T follicular helper cell (primary cell): ENCODE results near the gene IPO9.
"Not testable (repeated sequence)": the region's sequence is repeated elsewhere in the genome, so short reads cannot be mapped to it uniquely, and the experiment has no call there.

Source experiments
- DNase-seq: peaks from one replicate; pipeline ENCODE4 v3.0.0-alpha.2; 2020; ENCODE audit warnings: low read depth

IPO9 gene

DNA sequence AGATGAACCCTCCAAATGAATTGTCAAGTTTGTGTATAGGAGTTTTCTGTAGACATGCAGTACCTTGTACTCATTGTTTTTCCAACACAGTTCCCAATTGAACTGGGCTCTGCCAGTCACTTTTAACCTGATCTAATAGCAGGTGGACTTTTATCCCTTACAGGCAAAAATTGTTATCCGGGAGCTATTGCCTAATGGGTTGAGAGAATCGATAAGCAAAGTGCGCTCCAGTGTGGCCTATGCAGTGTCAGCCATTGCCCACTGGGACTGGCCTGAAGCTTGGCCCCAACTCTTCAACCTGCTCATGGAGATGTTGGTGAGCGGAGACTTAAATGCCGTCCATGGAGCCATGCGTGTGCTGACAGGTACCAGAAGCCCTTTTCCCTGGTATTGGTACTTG is 19.3 kb downstream of the IPO9 start:
- DNase-seq, result no peak

DNA sequence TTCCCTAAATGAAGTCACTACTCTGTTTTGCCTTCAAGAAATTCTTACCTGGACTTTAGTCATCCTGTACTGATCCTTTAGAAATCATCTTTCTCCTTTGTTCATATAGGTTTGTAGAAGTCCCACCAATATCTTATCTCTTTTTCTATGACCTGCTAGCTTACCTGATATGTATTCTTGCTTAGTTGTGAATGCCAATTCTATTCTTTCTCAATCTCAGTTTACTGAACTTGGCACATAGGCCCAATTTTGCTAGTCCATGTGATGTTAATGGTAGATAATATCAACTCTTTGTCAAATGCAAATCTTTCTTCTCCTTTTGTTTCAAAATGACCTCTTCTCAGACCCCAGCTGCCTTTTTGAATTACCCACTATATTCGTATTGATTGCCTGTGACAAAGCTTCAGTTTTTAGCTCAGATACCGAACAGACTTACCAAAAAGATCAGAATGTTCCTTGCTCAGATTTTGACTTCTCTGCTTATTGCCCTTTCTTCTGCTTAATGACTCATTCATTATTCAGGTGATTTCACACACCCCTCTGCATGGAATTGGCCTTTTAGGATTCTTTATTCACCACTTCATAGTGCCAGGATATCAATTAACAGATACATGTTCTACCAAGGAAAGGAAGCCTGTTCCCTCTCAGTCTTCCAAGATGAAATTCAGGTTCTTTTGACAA is 20.6 kb downstream of the IPO9 start:
- DNase-seq, result no peak

DNA sequence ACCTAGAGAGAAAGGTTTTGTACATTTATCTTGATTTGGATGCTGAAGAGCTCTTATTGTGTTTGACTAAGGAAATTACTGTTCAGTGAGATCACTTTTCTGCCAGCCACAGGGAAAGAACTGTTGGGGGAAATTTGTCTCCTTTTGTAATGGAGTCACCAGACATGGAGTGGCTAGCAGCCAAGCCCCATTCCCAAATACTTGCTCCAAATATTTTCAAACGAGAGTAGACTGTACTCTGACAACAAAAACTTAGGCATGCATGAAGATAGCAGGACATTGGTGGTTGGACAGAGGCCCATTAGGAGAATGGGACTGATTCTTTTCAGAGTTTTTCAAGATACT is 21.1 kb downstream of the IPO9 start:
- no peak for DNase-seq

DNA sequence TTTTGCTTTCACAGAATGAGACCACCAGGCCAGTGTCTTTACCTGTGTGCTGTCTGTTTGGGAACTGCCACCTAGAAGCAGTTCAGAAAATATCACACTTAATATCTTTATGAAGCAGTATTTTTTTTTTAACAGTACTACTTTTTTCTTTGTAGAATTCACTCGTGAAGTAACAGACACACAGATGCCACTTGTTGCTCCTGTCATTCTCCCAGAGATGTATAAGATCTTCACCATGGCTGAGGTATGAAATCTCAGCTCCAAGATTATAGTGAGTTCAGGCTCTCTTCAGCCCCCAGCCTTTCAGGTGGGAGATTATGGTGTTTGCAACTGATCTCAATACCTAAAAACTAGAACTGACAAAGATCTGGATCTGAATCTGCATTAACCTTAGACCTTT is 23.0 kb downstream of the IPO9 start:
- no peak for DNase-seq

DNA sequence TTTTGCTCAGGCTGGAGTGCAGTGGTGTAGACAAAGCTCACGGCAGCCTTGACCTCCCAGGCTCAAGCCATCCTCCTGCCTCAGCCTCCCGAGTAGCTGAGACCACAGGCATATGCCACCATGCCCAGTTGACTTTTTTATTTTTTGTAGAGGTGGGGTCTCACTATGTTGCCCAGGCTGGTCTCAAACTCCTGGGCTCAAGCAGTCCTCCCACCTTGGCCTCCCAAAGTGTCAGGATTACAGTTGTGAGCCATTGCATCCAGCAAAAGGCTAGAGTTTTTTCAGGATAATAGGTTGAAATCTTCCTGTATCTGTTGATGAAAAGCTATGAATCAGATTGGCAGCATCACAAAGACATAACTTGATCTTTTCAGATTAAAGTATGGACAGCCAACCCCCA is 27.8 kb downstream of the IPO9 start:
- DNase-seq, result not testable (repeated sequence)

DNA sequence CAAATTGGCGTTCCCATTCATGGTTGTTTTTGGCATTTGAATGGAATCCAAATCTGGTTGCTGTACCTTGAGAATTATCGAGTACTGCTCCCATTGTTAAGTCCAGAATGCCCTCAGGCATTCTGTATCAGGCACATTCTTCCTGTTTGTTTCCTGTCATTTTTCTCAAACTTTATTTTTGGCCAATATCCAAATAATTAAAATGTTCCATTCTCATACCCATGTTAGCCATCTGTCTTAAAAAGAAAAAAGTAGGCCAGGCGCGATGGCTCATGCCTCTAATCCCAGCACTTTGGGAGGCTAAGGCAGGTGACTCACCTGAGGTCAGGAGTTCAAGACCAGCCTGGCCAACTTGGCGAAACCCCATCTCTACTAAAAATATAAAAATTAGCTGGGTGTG is 30.5 kb downstream of the IPO9 start:
- no peak for DNase-seq

DNA sequence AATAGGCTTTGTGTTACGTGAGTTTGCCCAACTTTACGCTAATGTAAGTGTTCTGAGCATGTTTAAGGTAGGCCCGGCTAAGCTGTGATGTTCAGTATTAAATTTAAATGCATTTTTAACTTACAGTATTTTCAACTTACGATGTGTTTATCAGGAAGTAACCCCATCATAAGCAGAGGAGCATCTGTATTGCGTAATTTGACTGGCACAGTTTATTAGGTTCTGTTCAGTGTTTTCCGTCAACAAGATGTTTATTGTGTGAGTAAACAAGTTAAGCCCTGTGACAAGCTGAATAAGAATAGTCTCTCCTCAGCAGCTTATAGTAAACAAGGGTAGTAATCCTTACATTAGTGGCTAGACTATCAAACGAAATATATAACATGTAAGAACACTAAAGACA is 32.5 kb downstream of the IPO9 start:
- DNase-seq, result no peak

DNA sequence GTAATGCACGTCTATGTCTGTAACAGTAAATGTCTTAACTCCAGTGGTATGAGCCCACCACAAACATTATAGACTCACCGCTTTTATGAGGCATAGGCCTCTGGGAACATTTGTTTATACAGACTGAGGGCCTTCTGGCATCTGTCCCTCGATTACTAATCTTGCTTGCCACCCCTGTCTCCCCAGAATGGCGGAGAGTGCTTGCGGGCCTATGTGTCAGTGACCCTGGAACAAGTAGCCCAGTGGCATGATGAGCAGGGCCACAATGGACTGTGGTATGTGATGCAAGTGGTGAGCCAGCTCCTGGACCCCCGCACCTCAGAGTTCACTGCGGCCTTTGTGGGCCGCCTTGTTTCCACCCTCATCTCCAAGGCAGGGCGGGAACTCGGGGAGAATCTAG is 41.4 kb downstream of the IPO9 start:
- no peak for DNase-seq

DNA sequence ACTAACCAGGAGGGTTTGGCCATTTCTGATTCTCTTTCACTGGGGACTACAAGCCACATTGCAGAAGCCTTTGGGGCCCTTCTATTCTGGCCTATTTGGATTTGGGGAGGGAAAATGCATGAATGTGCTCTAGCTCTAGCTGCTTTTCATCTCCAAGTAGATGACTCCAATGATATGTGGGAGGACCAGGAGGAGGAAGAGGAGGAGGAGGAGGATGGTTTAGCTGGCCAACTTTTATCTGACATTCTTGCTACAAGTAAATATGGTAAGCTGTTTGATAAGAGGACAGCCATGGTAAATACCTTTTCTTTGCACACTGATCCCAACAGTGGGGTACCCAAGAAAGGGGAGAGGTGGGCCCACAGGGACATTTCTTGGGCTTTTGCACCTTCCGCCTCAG is 45.7 kb downstream of the IPO9 start:
- DNase-seq, result no peak

DNA sequence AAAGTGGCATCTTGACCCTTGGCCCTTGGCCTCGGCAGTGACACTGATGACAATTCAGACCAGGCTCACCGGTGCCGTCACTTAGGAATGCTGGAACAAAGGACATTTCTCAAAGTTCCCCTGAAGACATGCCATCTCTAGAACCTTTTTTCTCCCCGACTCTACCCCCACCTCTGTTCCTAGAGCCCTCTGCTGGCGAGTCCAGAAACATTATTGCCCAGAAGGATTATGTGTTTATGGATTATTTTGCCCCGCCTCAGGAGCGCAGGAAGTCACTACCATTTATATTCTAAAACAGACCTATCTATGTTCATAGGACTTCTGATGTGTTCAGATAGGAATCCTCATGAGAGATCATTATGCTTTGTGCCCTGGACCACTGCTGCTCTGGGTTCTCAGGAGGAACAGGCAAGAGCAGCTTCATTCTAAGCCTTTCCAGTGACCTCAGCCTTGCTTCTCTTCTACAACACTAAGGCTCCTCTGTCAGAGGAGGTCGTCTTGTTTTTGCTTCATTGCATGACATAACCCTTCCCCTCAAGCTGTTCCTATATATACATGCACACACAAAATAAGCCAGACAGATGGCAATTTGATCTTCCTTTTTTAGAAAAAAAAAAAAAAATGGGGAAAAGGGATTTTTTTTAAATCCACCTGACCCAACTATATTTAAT is 47.3 kb downstream of the IPO9 start:
- DNase-seq, result no peak

DNA sequence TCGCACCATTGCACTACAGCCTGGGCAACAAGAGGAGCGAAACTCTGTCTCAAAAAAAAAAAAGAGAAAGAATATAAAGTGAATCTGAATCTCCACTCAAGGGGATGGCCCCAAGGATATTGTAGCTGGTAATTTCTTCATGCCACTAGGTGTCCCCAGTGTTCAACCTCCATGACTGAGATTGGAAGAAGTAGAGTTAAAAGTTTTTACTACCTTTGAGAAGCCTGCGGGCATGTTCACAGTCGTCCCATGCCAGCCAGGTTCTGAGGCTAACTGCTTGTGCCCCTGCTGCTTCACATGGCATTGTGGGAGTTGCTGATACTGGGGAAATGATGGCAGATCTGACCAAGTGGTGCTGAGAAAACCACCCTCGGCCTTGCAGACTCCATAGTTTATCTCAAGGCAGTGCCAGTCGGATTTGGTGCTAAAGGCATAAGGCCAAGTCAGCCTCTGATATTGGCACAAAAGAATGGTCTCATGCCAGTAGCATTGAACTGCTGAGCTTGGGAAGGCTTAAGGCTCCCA is 49.0 kb downstream of the IPO9 start:
- no peak for DNase-seq

DNA sequence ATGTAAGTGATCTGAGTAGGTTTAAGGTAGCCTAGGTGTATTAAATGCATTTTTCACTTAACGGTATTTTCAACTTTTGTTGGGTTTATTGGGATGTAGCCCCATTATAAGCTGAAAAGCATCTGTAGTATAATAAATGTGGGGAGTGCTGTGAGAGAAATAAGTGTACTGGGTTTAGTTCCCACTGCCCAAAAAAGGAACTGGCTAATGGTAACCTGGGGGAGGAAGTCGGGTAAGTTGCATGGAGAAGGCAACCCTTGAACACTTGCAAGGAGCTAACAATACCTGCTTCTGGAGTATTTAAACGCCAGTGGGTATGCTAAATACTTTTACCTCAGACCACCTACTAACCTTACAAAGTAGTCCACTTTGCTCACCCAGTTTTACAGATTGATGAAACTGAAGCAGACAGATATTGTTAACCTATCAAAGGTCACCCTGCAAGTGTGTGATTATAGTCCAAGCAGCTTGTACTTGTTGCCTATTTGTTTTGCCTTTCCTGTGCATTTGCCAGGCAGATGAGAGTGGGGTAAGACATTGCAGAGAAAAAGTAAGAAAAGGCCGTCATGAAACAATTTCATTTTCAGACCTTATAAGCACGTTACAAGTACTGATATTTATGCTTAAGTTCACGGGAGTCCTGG is 52.1 kb downstream of the IPO9 start:
- no peak for DNase-seq

DNA sequence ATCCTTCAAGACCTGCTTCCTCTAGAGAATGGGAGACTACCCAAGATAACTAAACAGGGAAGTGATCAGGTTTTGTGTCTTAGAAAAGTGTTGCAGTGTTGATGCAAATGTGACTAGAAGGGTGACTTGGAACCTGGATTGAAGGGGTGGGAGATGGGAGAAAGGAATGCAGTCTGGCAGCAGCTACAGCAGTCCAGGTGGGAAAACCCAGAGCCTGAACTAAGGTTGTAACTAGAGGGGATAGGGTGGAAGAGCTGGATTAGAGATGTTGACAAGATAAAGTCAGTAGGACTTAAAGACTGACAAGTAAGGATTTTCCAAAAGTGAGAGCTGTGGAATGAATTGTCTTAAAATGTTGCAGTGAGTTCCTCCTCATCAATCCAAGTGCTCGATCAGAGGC is 52.7 kb downstream of the IPO9 start:
- no peak for DNase-seq

DNA sequence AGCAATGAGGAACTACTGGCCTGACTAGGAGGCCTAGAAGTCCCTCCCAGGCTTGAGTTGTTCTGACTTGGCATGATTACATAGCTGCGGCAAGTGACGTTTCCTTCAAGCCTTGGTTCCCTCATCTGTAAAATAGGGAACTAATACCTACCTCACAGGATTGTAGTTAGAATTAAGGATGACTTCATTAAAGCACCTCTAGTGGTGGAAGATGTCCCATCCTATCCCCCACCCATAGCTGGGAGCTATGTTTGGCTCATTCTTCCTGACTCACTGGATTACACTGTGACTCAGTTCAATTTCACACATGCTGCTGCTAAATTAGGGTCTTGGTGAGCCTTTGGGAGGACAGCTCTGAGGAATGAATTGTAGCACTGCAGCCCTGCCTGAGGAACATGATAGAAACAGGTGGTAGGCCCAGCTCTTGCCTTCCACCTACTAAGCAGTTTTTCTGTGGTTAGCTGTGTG is 53.7 kb downstream of the IPO9 start:
- no peak for DNase-seq

DNA sequence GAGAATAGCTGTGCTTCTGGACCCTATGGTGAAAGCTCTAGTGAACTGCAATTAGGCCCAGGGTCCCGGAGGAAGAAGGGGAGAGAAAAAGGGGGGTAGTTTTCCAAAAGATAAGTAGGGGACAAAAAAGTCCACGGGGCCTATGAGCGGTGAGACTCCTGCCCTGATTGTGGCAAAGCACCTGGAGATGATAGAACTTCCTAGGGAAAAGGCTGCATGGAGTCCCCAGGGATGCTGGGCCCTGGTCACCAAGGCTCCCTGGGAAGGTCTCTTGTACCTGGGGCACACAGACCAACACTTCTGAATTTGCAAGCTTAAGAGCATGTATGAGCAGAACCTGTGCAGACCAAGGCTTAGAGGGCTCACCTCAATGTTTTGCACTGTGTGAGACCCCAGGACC is 54.3 kb downstream of the IPO9 start:
- no peak for DNase-seq

DNA sequence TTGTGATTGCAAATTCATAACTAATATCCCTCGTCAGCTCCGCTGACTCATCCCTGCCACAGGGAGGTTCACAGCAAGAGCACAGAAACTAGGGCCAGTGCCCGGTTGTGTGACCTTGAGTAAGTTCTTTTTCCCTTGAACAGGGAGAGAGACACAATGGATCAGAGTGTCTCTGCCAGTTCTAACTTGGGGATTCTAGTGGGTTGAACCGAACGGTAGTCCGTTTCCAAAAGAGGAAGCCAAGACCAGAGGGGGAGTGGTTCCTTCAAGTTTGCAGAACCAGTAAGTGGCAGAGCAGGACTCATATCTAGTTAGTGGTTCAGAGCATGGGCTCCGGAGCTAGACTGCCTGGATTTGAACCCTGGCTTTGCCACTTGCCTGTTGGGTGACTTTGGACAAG is 54.8 kb downstream of the IPO9 start:
- DNase-seq, result no peak

DNA sequence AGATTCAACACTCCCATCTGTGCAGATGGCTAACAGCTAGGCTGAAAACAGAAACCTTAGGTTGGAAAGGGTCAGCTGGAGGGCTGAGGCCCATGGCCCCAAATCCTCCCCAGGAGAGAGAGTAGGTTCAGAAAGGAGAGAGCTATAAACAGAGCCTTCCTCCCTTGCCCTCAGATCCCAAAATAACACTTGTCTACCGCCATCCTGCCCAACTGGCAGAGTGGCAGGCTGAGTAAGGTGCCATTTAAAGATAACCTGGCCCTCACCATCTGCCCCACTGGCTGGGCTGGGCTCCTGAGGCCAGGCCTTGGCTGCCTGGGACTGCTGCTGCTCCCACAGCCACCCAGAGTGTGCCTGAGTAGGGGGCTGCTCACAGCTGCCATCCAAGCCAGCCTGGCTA is 55.5 kb downstream of the IPO9 start:
- no peak for DNase-seq

DNA sequence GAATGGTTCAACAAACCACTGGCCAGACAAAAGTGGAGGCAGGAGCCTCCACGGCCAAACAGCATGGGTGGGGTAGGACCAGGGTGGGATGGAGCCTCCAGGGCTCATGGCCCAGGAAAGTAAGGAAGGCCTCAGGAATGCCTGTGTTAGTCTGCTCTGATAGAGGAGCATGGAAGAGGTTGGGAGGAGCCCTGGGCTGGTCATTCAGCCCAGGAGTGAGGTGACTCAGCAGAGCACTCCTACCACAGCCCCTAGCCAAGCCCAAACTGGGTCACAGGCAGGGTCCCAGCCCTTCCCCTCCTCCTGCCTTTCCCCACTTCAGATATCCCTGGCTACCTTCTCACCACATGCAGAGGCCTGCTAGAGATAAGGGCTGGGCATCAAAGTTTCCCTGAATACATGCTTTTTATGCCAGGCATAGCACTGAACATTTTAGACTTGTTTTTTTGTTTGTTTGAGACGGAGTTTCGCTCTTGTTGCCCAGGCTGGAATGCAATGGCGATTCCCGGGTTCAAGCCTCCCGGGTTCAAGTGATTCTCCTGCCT is 56.6 kb downstream of the IPO9 start:
- DNase-seq, result no peak

DNA sequence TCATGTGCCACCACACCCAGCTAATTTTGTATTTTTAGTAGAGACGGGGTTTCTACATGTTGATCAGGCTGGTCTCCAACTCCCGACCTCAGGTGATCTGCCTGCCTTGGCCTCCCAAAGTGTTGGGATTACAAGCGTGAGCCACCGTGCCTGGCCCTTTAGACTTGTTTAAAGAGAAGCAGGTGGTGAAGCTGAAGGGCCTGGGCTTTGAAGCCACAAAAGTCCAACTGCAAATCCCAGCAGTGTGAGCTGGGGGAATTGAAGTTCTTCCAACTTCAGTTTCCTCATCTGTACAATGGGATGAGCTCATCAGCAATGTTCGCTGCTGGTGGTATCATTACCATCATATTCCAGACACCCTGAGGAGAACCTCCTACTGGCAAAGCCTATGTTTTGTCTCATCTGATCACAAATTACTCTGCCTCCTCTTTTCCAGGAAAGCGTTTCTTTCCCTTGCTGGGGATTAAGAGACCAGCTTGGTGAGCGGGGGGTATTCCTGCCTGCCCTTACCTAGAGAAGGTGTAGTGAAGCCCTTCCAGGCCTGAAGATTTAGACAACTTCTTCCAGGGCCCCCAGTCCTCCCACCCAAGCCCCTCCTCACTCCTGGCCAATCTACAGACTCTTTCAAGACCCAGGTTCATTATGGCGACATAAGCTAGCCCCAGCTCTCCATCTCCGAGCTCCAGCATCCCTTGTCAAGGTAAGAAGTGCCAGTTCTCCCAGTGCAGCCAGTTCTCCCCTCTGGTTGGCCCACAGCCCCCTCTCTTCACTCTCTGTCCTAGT is 57.3 kb downstream of the IPO9 start:
- no peak for DNase-seq

DNA sequence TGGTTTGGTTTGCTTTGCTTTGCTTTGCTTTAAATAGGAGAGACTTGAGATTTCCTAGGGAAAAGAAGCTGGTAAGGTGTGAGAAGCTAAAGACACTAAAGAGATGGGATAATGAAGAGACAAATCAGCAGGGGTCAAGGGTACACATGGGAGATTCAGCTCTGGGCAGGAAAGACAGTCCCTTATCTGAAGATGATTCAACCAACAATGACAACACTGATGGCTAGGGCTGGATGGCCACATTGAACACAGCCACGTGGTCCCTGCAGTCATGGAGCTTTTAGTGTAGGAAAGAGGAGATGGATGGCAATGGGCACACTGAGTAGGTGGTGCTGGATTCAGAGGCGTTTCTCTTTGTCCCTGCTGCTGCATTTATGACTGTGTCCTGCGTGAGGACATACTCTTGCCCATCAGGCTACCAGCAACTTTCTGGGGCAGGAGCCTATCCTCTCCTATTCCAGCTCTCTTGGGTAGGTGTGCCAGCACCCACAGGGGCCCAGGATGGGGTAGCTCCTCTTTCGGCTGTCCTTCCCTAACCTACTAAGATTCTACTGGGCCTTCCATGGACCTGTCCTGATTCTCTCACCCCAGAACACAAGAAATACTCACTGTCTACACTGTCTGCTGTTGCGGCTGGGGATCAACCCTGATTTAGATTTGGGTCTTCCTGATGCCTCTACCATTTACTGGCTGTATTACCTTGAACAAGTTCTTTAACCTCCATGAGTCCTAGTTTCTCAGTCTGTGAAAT is 58.3 kb downstream of the IPO9 start:
- DNase-seq, result no peak

DNA sequence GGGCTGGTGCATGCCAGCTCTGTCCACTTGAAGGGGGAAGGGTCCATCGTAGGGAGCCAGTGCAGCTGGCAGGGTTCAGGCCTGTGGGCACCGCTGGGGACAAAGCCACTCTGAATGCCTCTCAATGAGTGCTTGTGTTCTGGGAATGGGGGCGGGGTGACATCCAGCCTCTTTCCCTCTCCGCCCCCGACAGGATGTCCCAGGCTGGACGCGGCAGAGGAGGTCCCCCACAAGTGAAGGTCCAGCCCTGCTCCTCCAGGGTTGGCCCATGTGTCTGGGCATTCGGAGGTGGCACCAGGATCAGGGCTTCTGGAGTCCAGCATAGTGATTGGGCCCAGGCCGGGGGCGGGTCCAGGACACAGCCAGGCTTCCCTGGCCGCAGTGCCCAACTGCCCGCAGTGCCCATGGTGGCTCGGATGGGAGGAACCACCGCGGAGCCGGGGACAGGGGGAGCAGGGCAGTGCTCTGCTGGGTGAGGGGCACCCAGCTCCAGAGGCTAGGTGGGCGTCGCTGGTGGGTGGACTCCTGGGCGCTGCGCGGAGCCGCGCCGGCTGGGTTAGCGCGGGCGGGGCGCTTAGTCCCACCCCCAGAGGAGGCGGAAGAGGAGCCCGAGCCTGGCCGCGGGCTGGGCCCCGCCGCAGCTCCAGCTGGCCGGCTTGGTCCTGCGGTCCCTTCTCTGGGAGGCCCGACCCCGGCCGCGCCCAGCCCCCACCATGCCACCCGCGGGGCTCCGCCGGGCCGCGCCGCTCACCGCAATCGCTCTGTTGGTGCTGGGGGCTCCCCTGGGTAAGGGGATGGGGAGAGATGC is 59.5 kb downstream of the IPO9 start, which contains the start of gene SHISA4:
SHISA4 (plus strand) TSS at position 617 of the 808 bp plus-strand sequence; CDS start at position 714, 97 bp downstream.
- no peak for DNase-seq
